HL-60/S4 treated with phorbol 12-myristate 13-acetate at 8.2 ng/mL for 4 days and 3 days (cell line): ENCODE results near the gene DDR2.
"Not testable (repeated sequence)": the region's sequence is repeated elsewhere in the genome, so short reads cannot be mapped to it uniquely, and the experiment has no call there.

ENCODE experiments used
- in situ Hi-C: fragments of 300-500 bp; cut with MboI; formaldehyde crosslinking; loops from 2 replicates; pipeline ENCODE4 v1.15.0; 2022; ENCODE audit warnings: low sequenced_read_pairs

DDR2 gene

DNA sequence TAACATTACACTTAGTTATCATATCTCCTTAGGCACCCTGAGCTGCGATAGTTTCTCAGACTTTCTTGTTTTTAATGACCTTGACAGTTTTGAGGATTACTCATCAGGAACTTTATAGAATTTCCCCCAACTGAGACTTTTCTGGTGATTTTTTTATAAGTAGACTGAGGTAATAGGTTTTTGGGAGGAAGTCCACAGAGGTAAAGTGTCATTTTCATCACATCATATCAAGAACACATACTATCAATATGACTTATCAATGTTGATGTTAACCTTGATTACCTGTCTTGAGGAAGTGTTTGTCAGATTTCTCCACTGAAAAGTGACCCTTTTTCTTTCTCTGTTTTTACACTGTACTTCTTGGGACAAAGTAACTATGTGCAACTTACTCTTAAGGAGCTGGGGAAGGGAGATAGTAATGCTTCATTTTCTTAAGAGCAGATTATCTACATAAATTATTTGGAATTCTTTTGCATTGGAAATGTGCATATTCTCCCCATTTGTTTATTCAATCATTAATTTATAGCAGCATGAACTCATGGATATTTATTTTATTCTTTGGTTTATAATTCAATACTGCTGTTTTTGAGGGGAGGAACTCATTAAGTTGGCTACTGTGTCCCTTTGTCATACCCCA lies 85.4 kb downstream of the DDR2 start:
- in situ Hi-C loops: no loop called here

DNA sequence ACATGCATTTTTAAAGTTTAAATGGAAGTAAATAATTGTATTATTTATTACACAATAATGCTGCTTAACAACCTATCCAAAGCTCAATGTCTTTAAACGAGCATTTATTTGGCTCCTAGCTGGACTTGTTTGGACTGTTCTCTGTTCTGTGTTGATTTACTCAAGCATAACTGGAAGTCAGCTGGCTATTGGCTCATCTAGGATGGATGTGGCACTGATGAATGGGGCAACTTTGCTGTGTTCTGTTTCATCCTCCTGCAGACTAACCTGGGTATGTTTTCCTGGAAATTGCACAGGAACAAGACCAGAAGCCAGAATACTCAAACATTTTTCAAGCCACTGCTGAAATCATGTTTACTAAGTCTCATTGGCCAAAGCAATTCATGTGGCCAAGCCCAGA lies 87.4 kb downstream of the DDR2 start:
- in situ Hi-C loops: no loop called here

DNA sequence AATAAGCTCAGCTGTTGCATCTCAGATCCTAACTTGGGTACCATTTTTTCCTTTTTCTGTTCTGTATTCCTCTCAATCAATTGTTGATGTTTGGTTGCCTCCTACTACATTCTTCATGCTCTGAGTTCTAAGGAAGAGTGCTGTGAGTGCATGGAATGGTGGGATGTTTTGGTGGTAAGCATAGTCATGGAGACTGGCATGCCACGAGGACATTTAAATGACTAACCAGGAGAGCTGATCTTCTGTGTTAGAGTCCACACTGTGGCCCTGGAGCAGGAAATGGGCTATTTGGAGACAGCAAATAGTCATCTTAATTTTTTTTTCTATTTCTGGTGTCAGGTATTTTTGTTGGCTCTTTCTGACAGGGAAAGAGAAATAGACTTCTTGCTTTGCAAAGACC lies 88.7 kb downstream of the DDR2 start:
- in situ Hi-C loops: no loop called here

DNA sequence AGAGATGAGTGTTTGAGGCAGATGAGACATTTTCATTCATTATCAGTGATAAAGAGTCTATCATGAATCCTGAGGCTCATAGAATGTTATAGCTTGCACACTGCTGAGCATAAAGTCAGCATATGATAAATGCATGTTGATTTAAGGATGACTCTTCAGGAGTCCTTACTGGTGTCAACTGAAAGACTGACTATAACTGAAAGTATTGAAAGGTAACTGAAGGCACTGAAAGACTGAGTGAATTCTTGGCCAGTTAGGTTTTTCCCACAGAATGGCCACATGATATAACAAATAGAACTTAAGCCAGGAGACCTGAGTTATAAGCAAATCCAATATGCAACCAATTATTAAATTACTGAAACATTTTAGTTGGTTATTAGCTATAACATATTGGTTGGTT lies 89.2 kb downstream of the DDR2 start:
- in situ Hi-C loops: no loop called here

DNA sequence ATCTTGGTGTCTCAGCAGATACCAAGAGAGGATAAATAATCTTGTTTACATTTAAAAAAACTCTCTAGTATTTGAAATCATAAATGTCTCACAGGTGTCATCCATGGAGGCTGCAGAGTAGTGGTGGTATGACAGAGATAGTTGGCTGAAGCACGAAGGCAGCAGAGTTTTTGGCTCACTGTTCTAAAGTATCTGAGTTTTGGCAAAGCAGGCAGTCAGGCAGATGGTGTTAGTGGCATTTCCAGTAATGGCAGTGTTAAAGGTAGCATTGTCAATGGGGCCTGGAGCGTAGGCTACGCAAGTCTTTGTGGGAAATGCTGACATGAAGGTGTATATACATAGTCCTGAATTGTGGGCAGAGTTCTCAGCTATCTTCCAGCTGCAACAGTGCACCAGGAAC lies 89.8 kb downstream of the DDR2 start:
- in situ Hi-C loops: no loop called here

DNA sequence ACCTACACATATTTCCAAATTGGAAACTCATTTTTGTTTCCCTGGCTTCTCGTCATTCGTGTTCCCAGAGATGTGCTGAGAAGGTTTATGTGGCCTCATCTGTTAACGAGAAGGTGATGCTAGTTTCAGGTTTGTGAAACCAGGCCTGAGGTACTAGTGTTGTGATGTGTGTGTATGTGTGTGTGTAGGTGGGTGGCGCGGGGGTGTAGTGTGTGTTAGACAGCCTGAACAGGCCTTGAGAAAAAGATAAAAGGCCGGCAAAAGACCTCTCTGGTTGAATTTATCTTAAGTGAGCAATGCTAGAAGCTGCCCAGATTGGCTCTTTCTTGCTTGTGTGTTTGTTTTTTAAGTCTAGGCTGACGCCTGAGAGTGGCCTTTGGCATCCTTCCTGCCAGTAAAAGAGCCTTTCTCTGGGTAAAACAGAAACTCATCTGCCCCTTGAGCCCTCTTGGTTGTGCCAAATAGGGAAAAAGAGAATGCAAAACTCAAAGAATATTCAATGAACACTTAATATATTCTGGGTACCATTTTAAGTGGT lies 92.4 kb downstream of the DDR2 start:
- in situ Hi-C loops: no loop called here

DNA sequence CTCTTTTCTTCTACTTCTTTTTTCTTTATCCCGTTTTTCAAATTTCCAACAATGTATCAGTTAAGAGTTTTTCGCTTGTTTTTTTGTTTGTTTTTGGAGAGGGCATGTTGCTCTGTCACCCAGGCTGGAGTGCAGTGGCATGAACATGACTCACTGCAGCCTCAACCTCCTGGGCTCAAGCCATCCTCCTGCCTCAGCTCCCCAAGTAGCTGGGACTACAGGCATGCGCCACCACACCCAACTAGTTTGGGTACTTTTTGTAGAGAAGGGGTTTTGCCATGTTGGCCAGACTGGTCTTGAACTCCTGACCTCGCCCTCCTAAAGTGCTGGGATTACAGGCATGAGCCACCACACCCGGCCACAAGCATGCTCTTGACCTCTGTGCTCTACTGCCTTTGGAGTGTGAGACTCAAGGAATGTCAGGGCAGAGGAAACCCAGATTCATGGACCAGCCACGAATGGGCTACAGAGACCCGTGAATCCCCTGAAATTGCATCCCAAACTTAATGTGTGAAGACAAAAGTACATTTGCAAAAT lies 93.1 kb downstream of the DDR2 start:
- in situ Hi-C loops: no loop called here

DNA sequence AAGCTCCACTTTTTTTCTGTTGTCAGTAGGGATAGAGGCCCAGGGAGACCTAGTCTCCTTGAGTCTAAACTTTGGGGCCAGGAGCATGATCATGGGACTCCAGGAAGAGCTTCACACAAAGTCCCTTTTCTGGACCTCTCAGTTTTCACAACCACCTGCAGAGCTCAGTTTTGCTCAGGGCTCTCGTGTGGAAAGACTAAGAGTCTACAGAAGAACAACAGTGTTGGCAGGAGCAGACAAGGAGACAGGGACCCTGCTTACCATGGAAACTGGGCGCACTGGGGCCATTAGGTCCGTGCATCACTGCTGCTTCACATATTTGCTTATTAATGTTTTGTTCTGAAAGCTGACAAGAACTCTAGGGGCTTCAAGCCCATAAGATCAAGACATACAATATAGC lies 94.3 kb downstream of the DDR2 start:
- in situ Hi-C loops: no loop called here

DNA sequence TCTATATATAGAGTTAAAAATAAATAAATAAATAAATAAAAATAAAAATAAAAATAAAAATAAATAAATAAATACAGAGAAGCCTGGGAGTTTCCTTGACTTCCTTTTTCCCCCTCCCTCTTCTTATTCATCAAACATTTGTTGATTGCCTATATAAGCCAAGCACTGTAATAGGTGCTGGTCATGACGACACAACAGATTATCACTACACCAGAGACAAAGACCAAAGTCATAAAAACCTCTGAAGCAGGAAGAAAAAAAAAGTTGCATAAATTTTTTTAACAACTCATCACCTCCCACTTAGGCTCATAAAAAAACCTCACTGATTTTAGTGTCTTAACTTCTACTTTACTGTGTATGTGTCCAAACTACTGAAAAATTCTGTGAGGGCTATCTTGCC lies 95.2 kb downstream of the DDR2 start:
- in situ Hi-C loops: not testable (repeated sequence)

DNA sequence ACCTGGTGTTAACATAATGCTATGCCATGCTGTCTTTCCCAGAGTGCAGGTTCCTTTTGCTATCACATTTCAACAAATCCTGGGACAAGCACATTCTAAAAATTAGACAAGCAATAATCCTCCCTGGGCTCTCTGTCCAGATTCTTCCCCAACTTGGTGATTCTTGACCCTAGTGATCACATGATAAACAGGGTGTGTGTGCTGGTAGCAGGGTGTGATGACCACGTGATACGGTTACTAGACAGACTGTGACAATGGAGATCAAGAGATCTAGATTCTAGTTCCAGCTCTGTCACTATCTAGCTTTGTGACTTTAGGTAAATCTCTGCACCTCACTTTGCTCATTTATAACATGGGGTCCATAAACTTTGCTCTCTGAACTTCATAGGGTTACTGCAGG lies 96.3 kb downstream of the DDR2 start:
- in situ Hi-C loops: no loop called here

DNA sequence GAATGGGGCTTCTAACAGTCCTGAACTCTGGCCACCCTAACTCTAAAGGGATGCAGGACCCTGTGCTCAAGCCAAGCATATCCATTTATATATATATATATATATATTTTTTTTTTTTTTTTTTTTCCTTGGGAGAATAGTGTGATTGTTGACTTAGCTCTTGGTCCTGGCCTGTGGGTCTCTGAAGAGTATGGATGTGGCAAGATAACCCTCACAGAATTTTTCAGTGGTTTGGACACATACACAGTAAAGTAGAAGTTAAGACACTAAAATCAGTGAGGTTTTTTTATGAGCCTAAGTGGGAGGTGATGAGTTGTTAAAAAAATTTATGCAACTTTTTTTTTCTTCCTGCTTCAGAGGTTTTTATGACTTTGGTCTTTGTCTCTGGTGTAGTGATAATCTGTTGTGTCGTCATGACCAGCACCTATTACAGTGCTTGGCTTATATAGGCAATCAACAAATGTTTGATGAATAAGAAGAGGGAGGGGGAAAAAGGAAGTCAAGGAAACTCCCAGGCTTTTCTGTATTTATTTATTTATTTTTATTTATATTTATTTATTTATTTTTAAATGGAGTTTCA lies 97.0 kb downstream of the DDR2 start:
- in situ Hi-C loops: not testable (repeated sequence)

DNA sequence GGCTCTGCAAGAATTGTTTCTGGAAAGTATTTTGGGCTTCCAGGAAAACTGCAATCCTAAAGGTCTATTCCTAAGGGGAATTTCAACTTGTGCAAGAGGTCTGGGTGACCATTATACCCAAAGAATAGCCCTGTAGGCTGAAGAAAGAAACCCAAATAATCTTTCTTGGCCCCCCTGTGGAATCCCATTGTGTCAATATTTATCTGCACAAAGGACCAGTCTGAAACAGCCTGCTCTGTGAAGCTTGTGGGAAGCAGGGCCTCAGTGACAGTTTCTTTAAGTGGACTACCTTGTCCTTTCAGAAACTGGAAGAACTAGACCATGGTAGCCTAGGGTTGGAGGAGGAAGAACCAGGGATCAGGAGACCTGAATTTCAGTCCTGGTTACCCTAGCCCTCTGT lies 99.8 kb downstream of the DDR2 start:
- in situ Hi-C loops: no loop called here

DNA sequence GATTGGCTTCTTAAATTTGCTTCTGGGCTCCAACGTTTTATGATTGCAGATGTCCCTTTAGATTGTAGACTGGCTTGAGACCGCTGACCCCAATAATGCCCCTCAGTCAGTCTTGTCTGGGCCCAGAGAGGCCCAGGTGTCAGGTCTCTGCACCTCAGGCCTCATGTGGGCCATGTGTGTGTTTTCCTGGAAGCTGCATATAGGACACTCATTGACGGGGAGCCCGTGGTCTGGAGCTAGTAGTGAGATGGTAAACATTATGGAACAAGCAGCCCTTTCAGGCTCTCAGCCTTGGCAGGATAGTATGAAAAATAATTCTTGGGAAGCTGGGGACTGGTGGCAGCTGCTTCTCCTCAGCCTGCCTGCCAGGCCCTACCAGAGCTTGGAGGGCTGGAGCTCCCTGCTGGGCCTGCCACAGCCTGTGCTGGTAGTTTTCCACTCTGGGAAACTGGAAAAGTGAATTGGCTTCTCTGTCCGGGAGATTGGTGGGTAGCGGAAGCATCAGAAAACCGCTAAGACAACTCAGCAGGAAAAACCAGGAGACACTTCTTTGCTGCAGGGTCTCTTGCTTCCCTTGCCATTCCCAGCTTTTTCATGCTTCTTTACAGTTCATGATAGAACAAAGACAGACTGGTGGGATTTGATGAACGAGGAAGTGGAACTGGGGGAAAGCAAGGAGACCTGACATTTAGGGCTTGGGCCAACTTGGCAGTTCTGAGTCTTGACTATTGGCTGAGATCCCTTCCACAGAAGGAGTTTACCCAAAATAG lies 100.5 kb downstream of the DDR2 start:
- in situ Hi-C loops: no loop called here

DNA sequence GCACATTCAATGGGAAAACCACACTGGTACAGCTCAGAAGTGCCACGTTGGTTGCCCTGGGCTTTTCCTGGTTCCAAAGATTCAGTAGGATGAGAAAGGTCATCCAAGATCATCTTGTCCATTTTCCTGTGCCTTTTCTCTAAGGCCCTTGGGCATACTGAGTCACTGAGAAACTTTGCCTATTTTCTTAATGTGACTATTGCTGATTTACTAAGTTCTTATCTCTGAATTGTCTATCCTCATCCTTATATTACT lies 101.0 kb downstream of the DDR2 start:
- in situ Hi-C loops: no loop called here

DNA sequence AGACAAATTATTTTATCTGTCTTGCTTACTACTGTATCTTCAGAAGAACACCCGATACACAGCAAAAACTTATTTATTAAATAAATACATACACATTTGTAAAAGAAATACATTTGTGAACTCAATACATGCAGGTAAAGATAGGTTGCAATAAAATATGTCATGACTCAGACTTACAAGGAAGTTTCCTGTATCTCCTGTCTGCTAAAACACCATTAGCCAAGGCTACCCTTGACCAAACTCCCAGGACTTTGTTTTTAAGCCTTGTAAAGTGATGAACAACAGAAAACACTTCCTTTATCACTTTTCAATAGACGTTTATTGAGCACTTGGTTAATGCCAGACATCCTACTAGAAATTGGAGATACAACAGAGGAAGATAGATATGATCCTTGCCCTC lies 101.8 kb downstream of the DDR2 start:
- in situ Hi-C loops: no loop called here

DNA sequence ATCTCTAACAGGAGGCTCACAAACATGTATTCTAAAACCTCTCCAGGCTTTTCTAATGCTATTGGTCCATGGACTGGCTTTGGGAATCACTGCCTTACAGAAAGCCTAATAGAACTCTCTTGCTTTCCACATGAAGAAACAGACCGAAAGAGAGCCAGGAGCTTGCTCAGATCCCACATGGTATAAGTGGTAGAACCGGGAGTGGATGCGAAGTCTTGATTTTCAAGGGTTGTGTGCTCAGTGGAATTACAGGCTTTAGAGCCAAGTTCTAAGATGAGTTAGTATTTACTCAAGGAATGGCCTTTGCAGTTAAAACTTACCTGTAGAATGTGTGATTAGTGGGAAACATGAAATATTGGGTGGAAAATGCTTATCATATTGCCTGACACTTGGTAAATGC lies 103.9 kb downstream of the DDR2 start:
- in situ Hi-C loops: no loop called here

DNA sequence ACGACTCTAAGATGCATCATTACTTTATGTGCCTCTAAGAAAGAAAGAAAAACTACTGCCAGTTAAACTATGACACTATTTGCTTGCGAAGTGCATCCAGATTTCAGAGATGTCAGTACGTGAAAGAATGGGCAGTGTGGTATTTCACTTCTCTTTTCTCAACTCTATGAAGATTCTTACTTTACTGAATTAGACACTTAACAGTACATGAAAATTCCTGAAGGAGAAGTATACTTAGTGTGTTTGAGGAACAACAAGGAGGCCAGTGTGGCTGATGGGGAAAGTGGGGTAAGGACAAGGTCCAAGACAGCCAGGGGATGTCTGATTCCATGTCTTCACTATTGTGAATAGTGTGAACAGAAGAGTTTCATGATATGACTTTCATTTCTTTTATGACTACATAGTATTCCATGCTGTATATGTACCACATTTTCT lies 104.4 kb downstream of the DDR2 start:
- in situ Hi-C loops: no loop called here

DNA sequence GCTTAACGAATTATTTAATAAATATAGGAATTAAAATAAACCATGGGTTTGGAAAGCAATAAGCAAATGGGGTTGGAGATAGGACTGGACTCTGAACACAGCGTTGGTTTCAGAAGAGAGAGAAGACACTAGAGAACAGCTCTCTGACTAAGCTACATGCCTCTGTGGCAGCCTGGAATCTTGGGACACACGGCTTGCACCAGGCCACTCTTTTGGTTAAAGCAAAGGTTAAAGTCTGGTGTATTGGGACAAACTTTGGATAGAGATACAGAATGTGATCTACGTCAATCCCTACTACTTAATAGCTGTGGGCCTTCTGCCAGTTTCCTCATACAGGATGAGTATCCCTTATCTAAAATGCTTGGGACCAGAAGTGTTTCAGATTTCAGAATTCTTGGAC lies 108.5 kb downstream of the DDR2 start:
- in situ Hi-C loops: no loop called here

DNA sequence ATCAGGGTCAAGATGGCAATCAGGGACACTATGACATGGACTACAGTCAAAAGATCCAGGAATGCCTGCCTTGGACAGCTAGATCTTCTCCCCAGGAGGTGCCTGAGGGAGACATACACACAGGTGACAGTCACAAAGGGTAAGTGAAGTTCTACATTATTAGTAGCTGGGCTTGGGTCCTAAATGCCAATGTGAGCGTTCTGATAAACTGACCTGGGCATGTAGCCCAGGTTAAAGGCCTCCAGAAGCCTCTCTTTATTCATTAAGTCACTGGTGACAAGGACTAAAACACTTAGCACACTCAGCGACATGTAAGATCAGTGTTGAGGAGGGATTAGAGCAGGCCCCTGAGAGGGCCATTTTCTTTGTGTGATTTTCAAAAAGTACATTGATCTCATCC lies 109.3 kb downstream of the DDR2 start:
- in situ Hi-C loops: no loop called here

DNA sequence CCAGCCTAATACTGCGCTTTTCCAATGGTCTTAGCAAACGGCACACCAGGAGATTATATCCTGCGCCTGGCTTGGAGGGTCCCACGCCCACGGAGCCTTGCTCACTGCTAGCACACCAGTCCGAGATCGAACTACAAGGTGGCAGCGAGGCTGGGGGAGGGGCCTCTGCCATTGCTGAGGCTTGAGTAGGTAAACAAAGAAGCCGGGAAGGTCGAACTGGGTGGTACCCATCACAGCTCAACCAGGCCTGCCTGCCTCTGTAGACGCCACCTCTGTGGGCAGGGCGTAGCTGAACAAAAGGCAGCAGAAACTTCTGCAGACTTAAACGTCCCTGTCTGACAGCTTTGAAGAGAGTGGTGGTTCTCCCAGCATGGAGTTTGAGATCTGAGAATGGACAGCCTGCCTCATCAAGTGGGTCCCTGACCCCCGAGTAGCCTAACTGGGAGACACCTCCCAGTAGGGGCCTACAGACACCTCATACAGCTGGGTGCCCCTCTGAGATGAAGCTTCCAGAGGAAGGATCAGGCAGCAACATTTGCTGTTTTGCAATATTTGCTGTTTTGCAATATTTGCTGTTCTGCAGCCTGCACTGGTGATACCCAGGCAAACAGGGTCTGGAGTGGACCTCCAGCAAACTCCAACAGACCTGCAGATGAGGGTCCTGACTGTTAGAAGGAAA lies 114.1 kb downstream of the DDR2 start:
- in situ Hi-C loops: not testable (repeated sequence)

DNA sequence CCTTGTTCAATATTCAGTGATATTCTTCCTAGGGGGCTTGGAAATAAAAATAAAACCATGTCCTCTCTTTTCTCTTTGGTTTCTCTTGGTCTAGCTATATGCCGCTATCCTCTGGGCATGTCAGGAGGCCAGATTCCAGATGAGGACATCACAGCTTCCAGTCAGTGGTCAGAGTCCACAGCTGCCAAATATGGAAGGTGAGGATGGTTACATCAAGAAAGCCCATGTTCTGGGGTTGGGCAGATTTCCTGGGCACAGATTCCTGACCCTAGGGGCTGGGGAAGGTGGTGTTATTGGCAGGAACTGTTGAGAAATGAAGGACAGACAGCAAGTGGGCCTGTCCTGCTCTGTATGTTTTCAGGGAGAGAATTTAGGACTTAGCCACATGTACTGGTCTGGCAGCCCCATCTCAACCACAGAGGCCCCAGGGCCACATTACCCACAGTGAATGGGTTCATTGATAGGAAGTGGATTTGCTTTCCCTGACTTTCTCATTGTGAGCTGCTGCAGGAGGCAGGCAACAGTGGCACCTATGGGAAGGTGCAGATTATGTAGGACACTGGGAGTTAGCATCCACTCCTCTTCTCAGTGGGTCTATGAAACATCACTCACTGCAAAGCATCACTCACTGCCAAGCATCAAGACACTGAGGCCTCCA lies 120.9 kb downstream of the DDR2 start:
- in situ Hi-C loops: no loop called here
